IMR-90 (cell line): ENCODE data around the gene RHBDF2. TPM values are rescaled to one million over a fixed set of nuclear protein-coding genes. Genes with fewer than 3 reads are reported as not detected.

Source experiments
- ATAC-seq: fragments of 200-7000 bp; cut with Tn5 transposase; 2 replicates; pipeline ENCODE4 v1.9.1; 2020; ENCODE audit warnings: low read depth, mild to moderate bottlenecking, moderate library complexity
- BruUV-seq: library from RNA; stranded (reverse); fragments of 400-500 nt; replicated peaks from 2 replicates; lab custom pipeline; 2021; lab: Mats Ljungman, UMichigan
- CTCF ChIA-PET: fragments of 300-600 bp; formaldehyde crosslinking; extraction: SDS; loops from one replicate; lab custom pipeline; 2021; ENCODE audit warnings: antibody characterized with exemption; lab: Yijun Ruan, JAX
- POLR2A ChIA-PET: fragments of 300-600 bp; sonication (Branson Sonifier 250); formaldehyde crosslinking; loops from one replicate; lab custom pipeline; 2022; ENCODE audit warnings: antibody characterized with exemption; ENCODE audit not compliant: unreplicated experiment; lab: Charles Lee
- DNase-seq: peaks from one replicate; pipeline ENCODE4 v3.0.0; 2013
- H2AFZ ChIP-seq: replicated peaks from 2 replicates; pipeline ENCODE3; 2013; ENCODE audit warnings: low read length, mild to moderate bottlenecking; ENCODE audit not compliant: poor library complexity
- H2AK5ac ChIP-seq: 2 replicates; pipeline ENCODE4 v1.6.1; 2013; ENCODE audit warnings: low read depth, low read length, inconsistent platforms
- H2AK9ac ChIP-seq: replicated peaks from 2 replicates; pipeline ENCODE3; 2013; ENCODE audit warnings: mild to moderate bottlenecking, low read depth, low read length, moderate library complexity; ENCODE audit not compliant: poor library complexity
- H2BK120ac ChIP-seq: 2 replicates; pipeline ENCODE4 v1.6.1; 2013; ENCODE audit warnings: low read depth, low read length, inconsistent platforms
- H2BK15ac ChIP-seq: 3 replicates; pipeline ENCODE4 v1.6.1; 2013; ENCODE audit warnings: low read depth, low read length, inconsistent platforms
- H2BK20ac ChIP-seq: 2 replicates; pipeline ENCODE4 v1.6.1; 2013; ENCODE audit warnings: low read depth, mild to moderate bottlenecking, inconsistent platforms, low read length, moderate library complexity
- H2BK5ac ChIP-seq: 2 replicates; pipeline ENCODE4 v1.6.1; 2013; ENCODE audit warnings: mild to moderate bottlenecking, low read depth, low read length, inconsistent platforms; ENCODE audit not compliant: poor library complexity, severe bottlenecking
- H3K14ac ChIP-seq: replicated peaks from 2 replicates; pipeline ENCODE4 v1.6.1; 2013; ENCODE audit warnings: low read depth, low read length, inconsistent platforms
- H3K18ac ChIP-seq: 2 replicates; pipeline ENCODE4 v1.6.1; 2013; ENCODE audit warnings: low read depth, low read length, control low read depth
- H3K23ac ChIP-seq: 2 replicates; pipeline ENCODE4 v1.6.1; 2013; ENCODE audit warnings: low read depth, low read length, inconsistent platforms
- H3K27ac ChIP-seq: 2 replicates; pipeline ENCODE4 v1.5.1; 2013; ENCODE audit warnings: mild to moderate bottlenecking, control low read depth, low read length; ENCODE audit not compliant: insufficient read depth
- H3K27me3 ChIP-seq: 2 replicates; pipeline ENCODE4 v1.6.1; 2013; ENCODE audit warnings: low read length; ENCODE audit not compliant: control insufficient read depth, insufficient read depth
- H3K36me3 ChIP-seq: 2 replicates; pipeline ENCODE4 v1.6.1; 2013; ENCODE audit warnings: low read length, mixed read lengths; ENCODE audit not compliant: control insufficient read depth, insufficient read depth
- H3K4ac ChIP-seq: 2 replicates; pipeline ENCODE4 v1.6.1; 2013; ENCODE audit warnings: low read depth, low read length, inconsistent platforms
- H3K4me1 ChIP-seq: 2 replicates; pipeline ENCODE4 v1.6.1; 2013; ENCODE audit warnings: low read length, mixed read lengths; ENCODE audit not compliant: control insufficient read depth, insufficient read depth
- H3K4me2 ChIP-seq: 2 replicates; pipeline ENCODE4 v1.6.1; 2013; ENCODE audit warnings: low read depth, mild to moderate bottlenecking, control low read depth, low read length, moderate library complexity
- H3K4me3 ChIP-seq: 2 replicates; pipeline ENCODE4 v1.5.1; 2013; ENCODE audit warnings: low read depth, mild to moderate bottlenecking, control low read depth, low read length, moderate library complexity; ENCODE audit not compliant: insufficient read depth
- H3K56ac ChIP-seq: 2 replicates; pipeline ENCODE4 v1.6.1; 2013; ENCODE audit warnings: low read length, inconsistent platforms; ENCODE audit not compliant: insufficient read depth; ENCODE audit errors: extremely low read depth
- H3K79me1 ChIP-seq, 2 experiments: 2 replicates each; pipeline ENCODE4 v1.6.1; 2013; ENCODE audit warnings: low read length in 2 of 2, inconsistent platforms in 1 of 2, low read depth in 1 of 2
- H3K9ac ChIP-seq: 2 replicates; pipeline ENCODE4 v1.6.1; 2013; ENCODE audit warnings: low read depth, low read length, control low read depth
- H3K9me1 ChIP-seq: 2 replicates; pipeline ENCODE4 v1.6.1; 2013; ENCODE audit warnings: low read length, inconsistent platforms; ENCODE audit not compliant: insufficient read depth
- H3K9me3 ChIP-seq: 2 replicates; pipeline ENCODE4 v1.6.1; 2013; ENCODE audit warnings: low read length; ENCODE audit not compliant: control insufficient read depth, insufficient read depth
- H4K20me1 ChIP-seq: 2 replicates; pipeline ENCODE4 v1.6.1; 2013; ENCODE audit warnings: low read length, inconsistent platforms; ENCODE audit not compliant: insufficient read depth
- H4K5ac ChIP-seq: 2 replicates; pipeline ENCODE4 v1.6.1; 2013; ENCODE audit warnings: mild to moderate bottlenecking, low read depth, low read length, control low read depth
- H4K8ac ChIP-seq, 2 experiments: 2 replicates each; pipeline ENCODE4 v1.6.1; 2013; ENCODE audit warnings: low read depth in 2 of 2, low read length in 2 of 2, control low read depth in 1 of 2, inconsistent platforms in 1 of 2
- H4K91ac ChIP-seq: 2 replicates; pipeline ENCODE4 v1.6.1; 2013; ENCODE audit warnings: low read depth, low read length, inconsistent platforms; ENCODE audit not compliant: insufficient read depth
- BHLHE40 ChIP-seq: fragments of 150-350 bp; IDR thresholded peaks from 2 replicates; pipeline ENCODE4 v1.6.1; 2016; ENCODE audit warnings: mild to moderate bottlenecking, low read depth, low read length
- CEBPB ChIP-seq: IDR thresholded peaks from 2 replicates; pipeline ENCODE4 v1.6.1; 2012; ENCODE audit warnings: low read depth, low read length, improper control_type of control experiment
- CHD1 ChIP-seq: IDR thresholded peaks from 2 replicates; pipeline ENCODE4 v1.6.1; 2012; ENCODE audit warnings: low read depth, low read length, improper control_type of control experiment
- CTCF ChIP-seq: conservative IDR thresholded peaks from 2 replicates; pipeline ENCODE4 v1.5.1; 2012; ENCODE audit warnings: mild to moderate bottlenecking, low read depth, low read length, improper control_type of control experiment
- ELK1 ChIP-seq: fragments of 150-350 bp; IDR thresholded peaks from 2 replicates; pipeline ENCODE4 v1.6.1; 2016; ENCODE audit warnings: low read depth, mild to moderate bottlenecking, low read length, moderate library complexity, borderline replicate concordance
- FOS ChIP-seq: fragments of 150-350 bp; IDR thresholded peaks from 2 replicates; pipeline ENCODE4 v1.6.1; 2016; ENCODE audit warnings: low read depth, low read length
- MAZ ChIP-seq: IDR thresholded peaks from 2 replicates; pipeline ENCODE4 v1.6.1; 2012; ENCODE audit warnings: low read depth, mild to moderate bottlenecking, low read length, improper control_type of control experiment, moderate library complexity, borderline replicate concordance
- MXI1 ChIP-seq: IDR thresholded peaks from 2 replicates; pipeline ENCODE4 v1.6.1; 2012; ENCODE audit warnings: low read depth, mild to moderate bottlenecking, low read length, moderate library complexity, borderline replicate concordance
- NFE2L2 ChIP-seq: fragments of 150-350 bp; IDR thresholded peaks from 2 replicates; pipeline ENCODE4 v1.6.1; 2016; ENCODE audit warnings: low read depth, mild to moderate bottlenecking, low read length
- POLR2A ChIP-seq: IDR thresholded peaks from 2 replicates; pipeline ENCODE4 v1.6.1; 2012; ENCODE audit warnings: mild to moderate bottlenecking, low read depth, low read length
- RAD21 ChIP-seq: IDR thresholded peaks from 2 replicates; pipeline ENCODE4 v1.6.1; 2012; ENCODE audit warnings: low read length, improper control_type of control experiment
- RCOR1 ChIP-seq: IDR thresholded peaks from 2 replicates; pipeline ENCODE4 v1.6.1; 2012; ENCODE audit warnings: mild to moderate bottlenecking, low read length, improper control_type of control experiment; ENCODE audit not compliant: insufficient replicate concordance
- RFX5 ChIP-seq: IDR thresholded peaks from 2 replicates; pipeline ENCODE4 v1.8.0; 2012; ENCODE audit warnings: low read depth, mild to moderate bottlenecking, low read length, moderate library complexity
- SMC3 ChIP-seq: fragments of 150-350 bp; IDR thresholded peaks from 2 replicates; pipeline ENCODE4 v1.6.1; 2016; ENCODE audit warnings: low read depth, mild to moderate bottlenecking, antibody characterized with exemption, low read length, moderate library complexity
- USF2 ChIP-seq: fragments of 150-350 bp; IDR thresholded peaks from 2 replicates; pipeline ENCODE4 v1.6.1; 2017; ENCODE audit warnings: mild to moderate bottlenecking, antibody characterized with exemption, low read length, low read depth
- WGBS, 2 experiments: methylation state at CpG; one replicate each; pipeline versions ENCODE4 v1.1.5 to v1.1.7; 2013; ENCODE audit warnings: missing lambda C conversion rate in 2 of 2; ENCODE audit not compliant: insufficient read length in 1 of 2; ENCODE audit errors: extremely low coverage in 2 of 2; 5-methylcytosine and 5-hydroxymethylcytosine counted together
- dilution Hi-C: fragments of 300-500 bp; cut with HindIII; formaldehyde crosslinking; loops from one replicate; pipeline ENCODE4 v1.14.3; 2018; ENCODE audit warnings: low sequenced_read_pairs; ENCODE audit not compliant: unreplicated experiment
- in situ Hi-C: fragments of 300-500 bp; cut with MboI; formaldehyde crosslinking; loops from 3 replicates; pipeline ENCODE4 v1.14.3; 2019; ENCODE audit warnings: low sequenced_read_pairs, inconsistent platforms, mixed read lengths
- intact Hi-C: fragments of 100-400 bp; cut with micrococcal nuclease; formaldehyde crosslinking; loops from 2 replicates; pipeline ENCODE4 v1.10.0; 2022
- polyA plus RNA-seq, 3 experiments: library from polyadenylated mRNA; depleted of rRNA; stranded (reverse); fragments of >200 nt; gene quantifications; 2 replicates each; pipeline ENCODE4 v1.2.3, GENCODE V29; 2012; ENCODE audit warnings: low replicate concordance in 1 of 3
- total RNA-seq: library from RNA; depleted of rRNA; stranded (reverse); fragments of >200 nt; gene quantifications from 2 replicates; pipeline ENCODE4 v1.2.3, GENCODE V29; 2012

RHBDF2 gene
- total and polyA plus RNA-seq, 2 of the 4 experiments (the other 2 are of a cell fraction) = 1.3 to 8.3 TPM

GRCh38 chr17:76549215-76549518, 47.9 kb upstream of the RHBDF2 start:
- H3K27ac ChIP-seq = no peak overlapping the region
- no peak for ATAC-seq
- peaks cover 6% of the 10 kb centered on the region; the same call in 1 of the 2 replicates for H4K20me1 ChIP-seq
- H3K18ac ChIP-seq = no peak overlapping the region
- H4K91ac ChIP-seq = no peak overlapping the region
- POLR2A ChIA-PET = interaction anchor here (0.6 kb wide), 1 partner anchor 82 kb away, joined by 6 read pairs; no protein-coding TSS in a partner anchor
- no peak overlapping the region for H2AK5ac ChIP-seq
- no peaks in the 10 kb centered on the region for H3K9me3 ChIP-seq
- dilution Hi-C loops = no loop called here
- no peak overlapping the region for H2BK15ac ChIP-seq
- H3K4ac ChIP-seq = no peak overlapping the region
- CTCF ChIA-PET = interaction anchor here (1.1 kb wide), 1 partner anchor 28 kb away, joined by 4 read pairs; no protein-coding TSS in a partner anchor
- no TSS peak for BruUV-seq
- in situ Hi-C loops = no loop called here
- no peaks in the 10 kb centered on the region for H3K27me3 ChIP-seq
- no CpG with 5 or more reads among the region's 9 CpGs for WGBS, 2 experiments
- H2BK5ac ChIP-seq = no peak overlapping the region
- no peaks in the 10 kb centered on the region for H3K36me3 ChIP-seq
- H3K4me3 ChIP-seq = no peak overlapping the region
- intact Hi-C loops = no loop called here
- H3K9ac ChIP-seq = no peak overlapping the region
- TF ChIP-seq FOS = no peak
- no peak for TF ChIP-seq CEBPB
- TF ChIP-seq BHLHE40 = no peak
- TF ChIP-seq RAD21 = no peak
- TF ChIP-seq CHD1 = no peak
- TF ChIP-seq RCOR1 = no peak
- no peak for TF ChIP-seq POLR2A
- TF ChIP-seq SMC3 = no peak
- no peak for TF ChIP-seq NFE2L2
- no peak for TF ChIP-seq MXI1
- no peak for TF ChIP-seq ELK1
- TF ChIP-seq USF2 = no peak
- TF ChIP-seq RFX5 = no peak
- no peak for TF ChIP-seq MAZ
- TF ChIP-seq CTCF = no peak
- H3K4me1 ChIP-seq = peaks cover 20% of the 10 kb centered on the region
- 0 out of 4 replicates have a peak, but pooled peaks cover 0 to 12% of the 10 kb centered on the region in 2 experiments for H3K79me1 ChIP-seq
- H3K23ac ChIP-seq = no peak overlapping the region
- no peak overlapping the region for H2AFZ ChIP-seq
- 0 out of 2 replicates have a peak overlapping the region, but pooled peaks have one; percentile 46 for H2BK20ac ChIP-seq
- no peak overlapping the region for H3K4me2 ChIP-seq
- no peak overlapping the region for H2AK9ac ChIP-seq
- H4K8ac ChIP-seq = no peak overlapping the region
- no peak overlapping the region for H2BK120ac ChIP-seq
- H3K14ac ChIP-seq = no peak overlapping the region
- no peak for DNase-seq
- peaks cover 18% of the 10 kb centered on the region for H3K9me1 ChIP-seq
- H4K5ac ChIP-seq = no peak overlapping the region
- H3K56ac ChIP-seq = no peak overlapping the region
